Kasumi-1 (cell line): ENCODE data around the gene ELL.
"Not testable (repeated sequence)": the region's sequence is repeated elsewhere in the genome, so short reads cannot be mapped to it uniquely, and the experiment has no call there.

Experiments used
- DNase-seq, 2 experiments: peaks; one replicate each; lab custom pipeline; 2025; lab: John Stamatoyannopoulos, UW

Gene ELL

DNA sequence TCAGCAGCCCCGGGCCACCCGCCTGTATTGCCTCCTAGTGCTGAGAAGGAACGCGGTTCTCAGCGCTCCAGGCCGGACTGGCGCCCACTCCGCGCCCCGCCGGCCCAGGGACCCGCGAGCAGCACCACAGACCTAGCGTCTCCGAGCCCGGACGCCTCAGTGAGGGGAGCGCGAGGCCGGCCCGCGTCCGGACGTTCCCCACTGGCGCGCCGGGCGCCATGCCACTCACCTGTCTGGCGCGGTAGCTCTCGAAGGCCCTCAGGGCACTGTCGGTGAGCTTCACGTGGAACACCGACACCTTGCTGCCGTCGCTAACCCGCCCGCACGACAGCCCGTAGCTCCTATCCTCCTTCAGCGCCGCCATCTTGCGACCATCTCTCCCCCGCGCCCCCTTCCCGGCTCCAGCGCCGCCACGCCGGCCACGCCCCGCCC lies at the start of gene ELL:
Gene ELL, minus strand, starts transcription at position 379 of the 432 bp plus-strand sequence. Its CDS starts 15 bp downstream, at position 364.
- no peak for DNase-seq

DNA sequence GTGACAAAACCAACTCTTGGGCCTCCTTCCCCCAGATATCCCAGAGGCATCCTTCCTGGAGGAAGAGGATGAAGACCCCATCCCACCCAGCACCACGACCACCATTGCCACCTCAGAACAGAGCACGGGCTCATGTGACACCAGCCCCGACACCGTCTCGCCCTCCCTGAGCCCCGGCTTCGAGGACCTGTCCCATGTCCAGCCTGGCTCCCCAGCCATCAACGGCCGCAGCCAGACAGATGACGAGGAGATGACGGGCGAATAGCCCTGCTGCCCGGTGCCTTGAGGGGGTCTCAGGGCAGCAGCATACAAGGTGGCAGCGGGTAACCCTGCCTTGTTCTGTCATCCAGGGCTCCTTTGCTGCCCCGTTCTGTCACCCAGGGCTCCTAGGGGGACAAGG lies 46.5 kb upstream of the ELL start:
- DNase-seq, result no peak

DNA sequence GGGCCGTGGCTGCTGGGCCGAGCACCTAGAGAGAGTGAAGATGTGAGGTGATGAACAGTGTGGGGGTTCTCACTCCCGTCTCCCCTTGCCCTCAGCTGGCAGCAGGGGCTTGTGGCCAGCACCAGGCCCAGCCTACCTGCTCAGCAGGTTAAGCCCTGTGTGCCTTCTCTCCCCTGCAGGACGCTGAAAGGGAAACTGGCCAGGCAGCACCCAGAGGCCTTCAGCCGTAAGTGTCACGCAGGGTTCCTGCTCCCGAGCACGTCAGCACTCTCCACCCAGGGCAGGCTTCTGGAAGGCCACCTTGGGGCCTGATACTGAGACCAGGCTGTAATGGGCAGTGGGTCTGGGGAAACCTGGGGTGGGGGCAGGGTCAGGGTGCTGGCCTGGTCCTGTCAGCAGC lies 45.1 kb upstream of the ELL start:
- no peak for DNase-seq

DNA sequence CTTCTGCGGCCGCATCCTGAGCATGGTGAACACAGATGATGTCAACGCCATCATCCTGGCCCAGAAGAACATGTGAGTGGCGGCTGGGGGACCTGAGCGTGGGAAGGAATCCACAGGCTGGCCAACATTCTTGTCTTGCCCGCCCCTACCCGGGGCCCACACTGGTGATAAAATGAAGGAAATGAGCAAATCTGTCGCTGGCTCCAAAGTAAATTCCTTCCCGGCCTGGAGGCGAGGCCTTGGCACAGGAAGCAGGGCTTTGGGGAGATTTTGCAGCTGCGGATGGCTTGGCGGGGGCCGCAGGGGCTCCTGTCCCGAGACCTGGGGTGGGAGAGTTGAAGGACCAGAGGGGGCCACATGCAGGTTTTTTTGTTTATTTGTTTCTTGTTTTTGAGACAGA lies 40.2 kb upstream of the ELL start:
- no peak for DNase-seq

DNA sequence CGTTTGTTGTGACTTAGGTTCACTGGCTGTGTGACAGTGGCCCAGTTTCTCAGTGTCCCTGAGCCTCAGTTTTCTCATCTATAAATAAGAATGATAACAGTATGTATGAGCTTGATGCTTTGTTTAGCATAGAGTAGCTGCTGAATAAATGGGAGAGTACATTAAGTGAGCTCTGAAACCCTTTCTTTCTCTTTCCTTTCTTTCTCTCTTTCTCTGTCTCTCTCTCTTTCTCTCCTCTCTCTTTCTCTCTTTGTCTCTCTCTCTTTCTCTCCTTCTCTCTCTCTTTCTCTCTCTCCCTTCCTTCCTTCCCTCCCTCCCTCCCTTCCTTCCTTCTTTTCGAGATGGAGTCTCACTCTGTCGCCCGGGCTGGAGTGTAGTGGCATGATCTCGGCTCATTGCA lies 37.8 kb upstream of the ELL start:
- no peak for DNase-seq

DNA sequence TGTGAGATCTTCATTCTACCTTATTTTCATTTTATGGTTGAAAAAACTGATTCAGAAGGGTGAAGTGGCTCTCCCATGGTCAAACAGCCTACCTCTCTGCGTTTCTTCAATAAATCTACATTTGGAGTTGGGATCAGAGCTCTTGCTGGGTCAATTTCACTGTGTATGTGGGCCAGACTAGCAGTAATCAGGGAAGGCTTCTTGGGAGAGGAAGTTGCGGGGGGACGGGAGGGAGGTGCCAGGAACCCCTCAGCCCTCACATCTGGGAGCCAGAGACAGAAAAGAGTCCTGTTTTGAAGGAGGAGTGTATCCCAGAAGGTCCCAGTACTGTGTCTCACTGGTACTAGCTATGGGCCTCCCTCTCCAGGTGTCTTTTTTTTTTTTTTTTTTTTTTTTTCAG lies 36.7 kb upstream of the ELL start:
- no peak for DNase-seq

DNA sequence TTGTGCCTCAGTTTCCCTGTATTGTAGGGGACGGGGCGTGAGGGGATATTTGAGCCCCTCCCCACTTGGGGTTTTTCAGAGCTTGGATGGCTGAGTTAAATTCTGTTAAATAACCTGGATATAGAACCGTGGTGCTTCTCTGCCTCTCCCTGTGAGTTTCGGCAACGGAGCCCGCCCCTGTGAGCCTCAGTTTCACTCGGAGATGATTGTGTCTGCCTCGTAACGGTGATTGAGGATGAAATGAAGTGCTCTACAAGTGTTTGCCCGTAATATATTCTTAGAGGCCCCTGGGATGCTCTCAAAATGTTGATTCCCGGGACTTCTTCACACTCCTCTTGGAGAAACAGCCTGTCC lies 36.3 kb upstream of the ELL start:
- no peak for DNase-seq

DNA sequence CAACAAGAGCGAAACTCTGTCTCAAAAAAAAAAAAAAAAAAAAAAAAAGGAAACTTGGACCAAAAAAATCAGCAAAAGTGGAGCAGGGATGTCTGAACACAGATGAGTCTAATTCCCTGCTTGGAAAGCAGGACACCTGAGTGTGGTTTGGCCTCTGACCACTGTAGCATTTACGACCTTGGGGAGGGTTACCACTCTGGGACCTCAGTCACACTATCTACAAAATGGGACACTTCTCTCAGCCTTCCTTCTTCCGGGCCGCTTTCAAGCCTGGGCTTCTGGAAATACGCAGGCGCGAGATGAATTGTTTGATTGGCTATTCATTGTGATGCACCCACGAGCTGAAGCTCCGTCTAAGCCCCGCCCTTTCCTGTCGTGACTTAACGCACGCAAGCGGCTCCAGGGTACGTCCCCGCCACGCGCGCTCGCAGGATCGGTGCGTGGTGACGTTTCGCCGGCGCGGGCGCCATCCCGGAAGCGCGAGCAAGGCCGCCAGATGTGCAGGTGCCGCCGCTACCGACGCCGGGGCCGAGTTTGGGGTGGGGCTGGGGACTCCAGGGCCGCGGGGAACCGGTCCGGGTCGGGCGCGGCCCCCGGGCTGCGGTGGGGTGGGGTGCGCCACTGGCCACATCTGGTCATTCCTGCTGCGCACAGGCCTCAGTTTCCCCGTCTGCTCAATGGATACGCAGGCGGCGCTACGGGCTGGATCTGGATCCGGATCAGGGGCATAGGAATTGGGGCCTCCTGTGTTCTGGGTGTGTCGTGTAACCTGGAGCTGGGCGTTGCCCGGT lies 35.7 kb upstream of the ELL start, which contains the start of gene KXD1:
Gene KXD1, plus strand, starts transcription at position 460 of the 791 bp plus-strand sequence. CDS start 4,187 bp downstream, outside the sequence.
- DNase-seq, result peak; percentile 98 to 99

DNA sequence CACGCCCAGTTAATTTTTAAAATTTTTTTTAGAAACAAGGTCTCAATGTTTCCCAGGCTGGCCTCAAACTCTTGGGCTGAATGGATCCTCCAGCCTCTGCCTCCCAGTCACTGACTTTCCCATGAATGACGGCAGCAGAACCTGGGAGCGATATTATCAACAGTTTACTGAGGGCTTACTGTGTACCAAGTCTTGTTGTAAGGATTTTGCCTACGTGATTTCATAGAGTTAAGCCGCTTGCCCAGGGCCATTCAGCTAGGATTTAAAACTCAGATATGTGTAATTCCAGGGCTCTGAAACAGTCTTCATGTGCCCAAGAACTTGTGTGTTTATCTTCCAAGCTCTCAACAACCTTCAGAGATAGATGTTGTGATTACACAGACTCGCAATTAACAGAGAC lies 29.8 kb upstream of the ELL start:
- DNase-seq, result no peak

DNA sequence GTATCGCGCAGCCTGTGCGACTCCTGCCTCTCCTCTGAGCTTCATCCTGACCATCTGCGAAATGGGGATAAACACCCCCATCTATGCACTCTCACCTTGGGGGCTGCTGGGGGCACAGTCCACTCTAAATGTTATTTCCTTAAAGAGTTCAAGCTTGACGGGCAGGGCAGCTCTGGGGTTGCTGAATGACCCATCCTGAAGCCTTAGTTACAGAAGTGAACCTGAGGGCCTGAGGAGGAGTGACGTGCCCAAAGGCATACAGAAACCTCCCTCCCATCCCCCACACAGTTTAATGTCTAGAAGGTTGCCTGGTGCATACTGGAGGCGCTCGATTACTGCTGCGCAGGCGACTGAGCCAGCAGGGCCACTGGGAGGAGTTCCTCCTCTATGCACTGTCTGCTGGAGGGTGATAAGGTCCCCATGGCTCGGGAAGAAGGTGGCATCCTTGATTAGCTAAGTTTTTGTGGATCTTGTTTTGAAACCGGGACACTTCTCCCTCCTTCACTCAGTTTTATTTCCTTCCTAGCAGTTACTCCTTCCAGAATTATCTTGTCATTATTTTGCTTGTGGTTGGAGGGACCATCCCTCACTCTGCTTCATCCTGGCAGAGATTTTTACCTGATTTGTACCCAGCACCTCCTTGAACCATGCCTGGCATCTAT lies 22.1 kb upstream of the ELL start:
- DNase-seq, result peak; percentile 92 to 93

DNA sequence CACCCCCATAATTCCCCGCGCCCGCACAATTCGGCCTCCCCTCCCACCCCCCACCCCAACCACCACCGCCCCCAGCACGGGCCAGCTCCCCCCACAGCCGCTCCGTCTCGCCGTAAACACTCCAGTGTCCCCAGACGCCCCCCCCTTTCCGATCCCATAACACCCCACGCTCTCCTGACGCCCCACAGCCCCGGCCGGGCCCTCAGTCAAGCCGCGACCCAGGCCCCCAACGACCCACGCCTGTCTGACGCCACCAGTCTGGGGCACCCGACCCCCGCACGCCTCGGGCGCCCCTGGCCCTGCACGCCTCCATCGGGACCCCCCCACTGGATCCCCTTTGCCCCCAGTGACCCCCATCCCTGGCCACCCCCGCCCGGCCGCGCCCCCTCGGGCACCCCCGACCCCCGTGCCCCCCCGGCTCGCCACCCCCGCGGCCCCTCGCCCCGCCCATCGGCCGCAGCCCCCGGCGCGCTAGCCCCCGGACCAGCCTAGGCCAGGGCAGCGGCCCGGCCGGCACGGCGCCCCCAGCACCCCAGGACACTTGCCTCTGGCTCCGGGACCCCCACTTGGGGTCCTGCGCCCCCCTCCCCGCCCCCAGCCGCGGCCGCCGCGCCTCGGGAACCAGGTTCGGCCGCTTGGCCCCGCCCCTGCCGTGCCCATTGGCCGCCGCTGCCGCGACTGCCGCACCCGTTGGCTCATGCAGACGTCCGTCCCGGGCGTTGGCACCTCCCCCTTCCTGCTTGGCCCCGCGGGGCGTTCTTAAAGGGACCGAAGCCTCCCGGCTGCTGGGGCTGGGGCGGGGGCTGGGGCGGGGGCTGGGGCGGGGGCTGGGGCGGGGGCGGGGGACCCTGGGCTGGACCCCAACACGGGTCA lies 21.3 kb upstream of the ELL start, which contains the start of gene FKBP8:
Gene FKBP8, minus strand, starts transcription at position 633 of the 873 bp plus-strand sequence. CDS start 1,603 bp downstream, outside the sequence.
- peak; percentile 79 to 84 for DNase-seq

DNA sequence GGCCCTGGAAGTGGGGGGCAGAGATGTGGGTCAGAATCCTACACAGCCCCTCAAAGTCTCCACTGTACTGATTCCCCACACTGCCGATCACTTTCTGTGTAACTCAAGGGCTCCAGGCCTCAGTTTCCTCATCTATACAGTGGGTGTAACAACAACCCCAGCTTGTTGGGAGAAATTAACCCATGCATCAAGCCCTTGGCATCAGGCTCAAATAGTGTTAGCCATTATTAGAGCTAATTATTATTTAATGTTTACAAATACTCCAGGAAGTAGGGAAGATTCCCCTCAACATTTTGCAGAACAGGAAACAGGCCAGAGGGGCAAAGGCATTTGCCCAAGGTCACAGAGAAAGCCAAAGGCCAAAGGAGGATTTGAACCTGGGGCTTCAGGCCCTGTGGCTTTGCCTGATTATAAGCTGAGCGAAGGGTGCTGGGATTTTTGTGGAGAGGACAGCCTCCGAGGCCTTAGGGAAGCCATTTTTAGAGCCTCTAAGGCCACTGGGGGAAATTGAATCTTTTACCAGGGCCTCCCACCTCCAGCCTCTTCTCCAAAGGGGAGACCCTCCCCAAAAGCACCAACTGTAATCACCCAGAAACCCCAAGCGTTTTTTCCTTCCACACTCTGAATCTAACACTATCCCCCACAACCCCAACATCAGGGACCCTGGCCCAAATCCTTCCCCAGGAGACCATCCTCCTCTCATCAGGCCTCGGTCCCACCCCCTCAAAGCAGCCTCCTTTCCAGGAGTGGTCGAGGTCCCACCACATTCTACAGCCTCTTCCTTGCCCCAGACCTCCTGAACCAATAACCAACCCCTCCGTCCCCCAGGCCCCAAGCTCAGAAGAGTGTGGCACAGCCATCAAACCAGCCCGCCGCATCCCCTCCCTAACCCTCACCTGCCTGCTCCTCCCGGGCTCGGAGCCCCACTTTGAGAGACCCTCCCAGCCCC lies 20.4 kb upstream of the ELL start:
- DNase-seq, result no peak

DNA sequence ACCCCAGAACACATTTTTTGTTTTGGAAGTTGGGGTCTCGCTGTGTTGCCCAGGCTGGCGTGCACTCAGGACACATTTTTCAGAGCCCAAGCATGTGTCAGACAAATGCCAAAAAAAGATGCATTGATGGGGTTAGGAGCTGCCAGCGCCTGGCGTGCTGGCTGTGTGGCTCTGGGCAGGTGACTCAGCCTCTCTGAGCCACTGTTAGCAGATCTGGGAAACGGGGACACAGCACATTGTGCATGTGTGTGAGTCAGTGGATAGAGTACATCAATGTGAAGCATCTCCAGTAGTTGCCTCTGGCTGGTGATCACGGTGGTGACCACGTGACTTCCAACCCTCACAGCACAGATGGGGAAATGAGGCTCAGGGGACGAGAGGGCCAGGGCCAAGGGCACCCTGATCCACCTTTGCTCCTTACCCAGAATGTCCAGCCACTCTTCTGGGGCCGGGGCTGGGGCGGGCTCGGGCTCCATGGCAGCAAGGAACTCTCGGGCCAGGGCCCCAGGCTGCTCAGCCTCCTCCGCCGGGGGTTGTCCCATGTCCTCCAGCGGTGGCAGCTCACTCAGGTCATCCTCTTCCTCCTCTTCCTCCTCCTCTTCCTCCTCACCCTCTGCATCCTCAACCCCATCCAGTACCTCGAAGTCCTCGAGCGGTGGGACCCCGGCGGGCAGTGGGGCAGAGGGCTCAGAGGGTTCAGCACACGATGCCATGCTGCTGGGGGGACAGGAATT lies 19.6 kb upstream of the ELL start:
- no peak for DNase-seq

DNA sequence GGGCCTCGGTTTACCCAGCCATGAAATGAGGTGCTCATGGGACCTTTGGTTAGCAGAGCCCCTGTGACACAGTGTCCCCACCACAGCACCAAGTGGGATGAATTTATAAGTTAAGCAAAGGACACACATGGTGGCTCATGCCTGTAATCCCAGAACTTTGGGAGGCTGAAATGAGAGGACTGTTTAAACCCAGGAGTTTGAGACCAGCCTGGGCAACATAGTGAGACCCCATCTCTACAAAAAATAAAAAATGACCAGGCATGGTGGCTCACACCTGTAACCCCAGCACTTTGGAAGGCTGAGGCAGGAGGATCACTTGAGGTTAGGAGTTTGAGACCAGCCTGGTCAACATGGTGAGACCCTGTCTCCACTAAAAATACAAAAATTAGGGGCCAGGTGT lies 18.3 kb upstream of the ELL start:
- DNase-seq, result not testable (repeated sequence)

DNA sequence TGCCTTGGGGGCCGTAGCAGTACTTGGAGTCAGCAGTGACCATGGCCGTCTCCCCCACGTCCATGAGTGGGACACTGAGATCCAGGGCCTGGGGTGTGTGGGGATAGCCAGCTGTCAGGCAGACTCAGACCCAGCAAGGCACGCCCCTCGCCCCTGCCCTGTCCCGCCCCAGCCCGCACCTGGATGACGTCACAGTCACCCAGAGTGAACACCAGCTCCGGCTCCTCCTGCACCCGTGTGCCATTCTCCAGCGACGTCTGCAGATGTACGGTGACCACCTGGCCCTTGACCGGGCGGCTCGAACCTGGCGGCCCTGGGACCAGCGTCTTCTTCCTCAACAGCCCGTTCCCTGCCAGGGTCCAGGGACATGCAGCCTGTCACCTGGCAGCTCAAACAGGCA lies 17.5 kb upstream of the ELL start:
- no peak for DNase-seq

DNA sequence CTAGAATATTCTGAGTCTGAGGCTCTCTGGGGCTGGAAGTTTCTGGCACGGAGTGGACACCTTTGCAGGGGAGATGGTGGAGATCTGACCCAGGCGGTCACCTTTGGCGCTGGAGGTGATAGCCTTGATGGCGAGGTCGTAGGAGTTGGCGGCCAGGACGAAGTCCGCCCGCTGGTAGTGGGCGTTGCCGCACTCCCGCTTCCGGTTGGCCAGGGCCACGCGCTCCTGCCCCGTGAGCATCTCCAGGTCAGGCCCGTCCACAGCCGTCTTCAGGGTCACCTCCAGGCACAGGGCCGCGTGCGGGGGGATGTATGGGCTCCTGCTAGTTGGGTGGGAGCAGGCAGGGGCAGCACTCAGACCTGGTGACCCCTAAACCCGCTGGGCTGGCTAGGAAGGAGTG lies 16.2 kb upstream of the ELL start:
- DNase-seq, result no peak

DNA sequence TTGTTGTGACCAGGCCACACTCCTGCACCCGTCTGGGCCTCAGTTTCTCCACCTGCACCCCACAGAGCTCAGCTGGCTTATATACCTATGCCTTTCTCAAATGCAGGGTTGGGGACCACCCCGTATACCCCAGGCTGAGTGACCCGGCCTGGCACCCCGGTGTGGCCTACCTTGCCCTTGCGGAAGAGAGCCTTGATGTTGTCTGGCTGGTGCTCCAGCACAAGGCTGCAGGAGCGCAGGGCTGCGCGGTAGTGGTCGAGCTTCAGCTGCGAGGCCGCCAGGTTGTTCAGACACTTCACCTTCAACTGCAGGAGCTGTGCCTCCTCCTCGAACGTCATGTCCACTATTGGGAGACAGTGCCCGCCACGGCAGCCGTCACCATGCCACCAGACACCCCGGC lies 15.6 kb upstream of the ELL start:
- no peak for DNase-seq

DNA sequence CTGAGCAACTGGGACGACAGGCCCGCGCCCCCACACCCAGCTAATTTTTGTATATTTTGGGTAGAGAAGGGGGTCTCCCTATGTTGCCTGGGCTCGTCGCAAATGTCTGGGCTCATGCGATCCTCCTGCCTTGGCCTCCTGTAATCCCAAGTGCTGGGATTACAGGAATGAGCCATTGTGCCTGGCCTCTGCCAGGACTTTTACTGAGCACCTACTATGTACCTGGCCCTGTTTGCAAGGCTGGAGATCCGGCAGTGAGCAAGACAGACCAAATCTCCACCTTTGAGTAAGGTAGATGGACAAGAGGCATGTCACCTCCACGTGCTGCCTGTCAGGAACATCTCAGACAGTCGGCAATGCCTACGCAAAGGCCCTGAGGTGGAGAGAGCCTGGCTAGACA lies 14.6 kb upstream of the ELL start:
- no peak for DNase-seq

DNA sequence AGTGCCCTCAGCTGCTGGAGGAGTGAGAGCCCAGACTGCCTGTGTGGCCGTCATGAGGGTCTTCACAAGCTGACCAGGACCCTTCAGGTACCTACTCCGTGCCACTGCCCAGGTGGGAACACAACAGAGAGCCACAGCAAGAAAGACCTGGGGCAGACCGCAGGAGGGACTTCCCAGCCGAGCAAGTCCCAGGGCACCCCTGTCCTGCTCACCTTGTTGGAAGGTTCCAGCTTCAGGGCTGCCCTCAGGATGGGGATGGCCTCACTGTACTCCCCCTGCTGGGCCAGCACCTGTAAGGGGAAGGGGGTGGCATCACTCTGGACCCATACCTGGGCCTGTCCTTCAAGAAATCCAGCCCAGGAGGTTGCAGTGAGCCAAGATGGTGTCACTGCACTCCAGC lies 11.2 kb upstream of the ELL start:
- no peak for DNase-seq

DNA sequence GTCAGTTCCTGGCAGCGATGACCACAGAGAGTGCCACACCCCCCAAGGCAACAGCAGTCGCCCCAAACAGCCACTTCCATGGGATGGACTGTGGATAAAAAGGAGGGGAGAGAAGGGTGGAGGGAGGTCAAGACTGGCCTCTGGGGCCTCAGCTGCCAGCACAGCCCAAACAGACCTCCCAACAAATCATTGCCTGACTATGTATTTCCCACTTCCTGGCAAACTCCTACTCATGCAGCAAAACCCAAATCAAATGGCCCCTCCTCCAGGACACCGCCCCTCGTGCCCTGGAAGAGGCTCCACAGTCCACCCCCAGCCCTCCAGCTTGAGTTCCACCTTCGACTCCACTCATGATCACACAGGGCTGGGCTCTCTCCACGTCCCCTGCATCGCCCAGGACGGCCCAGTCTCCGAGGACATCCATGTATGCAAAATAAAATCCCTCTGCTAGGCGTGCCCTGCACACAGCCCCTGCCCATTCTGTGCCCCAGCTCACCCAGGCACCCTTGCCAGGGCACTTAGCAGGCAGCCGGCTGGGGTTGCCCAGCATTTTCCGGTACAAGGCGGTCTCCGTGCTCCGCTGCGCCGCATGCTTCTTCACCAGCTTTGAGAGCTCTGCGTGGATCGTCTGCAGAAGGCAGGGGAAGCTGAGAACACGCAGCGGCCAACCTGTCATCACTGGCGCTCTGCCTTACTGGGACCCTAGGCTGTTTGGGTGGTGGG lies 10.5 kb upstream of the ELL start:
- no peak for DNase-seq
